A172 (cell line): ENCODE results near the gene TEP1. TPM values are rescaled to one million over a fixed set of nuclear protein-coding genes. Genes with fewer than 3 reads are reported as not detected.
"Not testable (repeated sequence)": the region's sequence is repeated elsewhere in the genome, so short reads cannot be mapped to it uniquely, and the experiment has no call there.

Source experiments
- DNase-seq: peaks from one replicate; pipeline ENCODE4 v3.0.0-alpha.2; 2015; ENCODE audit warnings: low spot score
- total RNA-seq: library from RNA; depleted of rRNA; stranded (reverse); fragments of >200 nt; shearing (Covaris generic); gene quantifications from 2 replicates; pipeline ENCODE4 v1.2.3, GENCODE V29; 2014; rRNA removed

TEP1 gene
- total RNA-seq: 4.8 and 9.0 TPM in 2 replicates

- peak; percentile 64 for DNase-seq
Observed at GRCh38 chr14:20412876-20413743, at the start of gene TEP1. Gene TEP1, minus strand, starts transcription at chr14:20413501. Its CDS starts 5,062 bp downstream, at chr14:20408439.

GRCh38 chr14:20461225-20462141, 48.2 kb upstream of the TEP1 start, which contains the start of gene PIP4P1:
Gene PIP4P1, minus strand, starts transcription at chr14:20461434. Its CDS starts 109 bp downstream, at chr14:20461325.
- peak; percentile 99 for DNase-seq

GRCh38 chr14:20460458-20461224, 47.3 kb upstream of the TEP1 start:
- no peak for DNase-seq

DNA sequence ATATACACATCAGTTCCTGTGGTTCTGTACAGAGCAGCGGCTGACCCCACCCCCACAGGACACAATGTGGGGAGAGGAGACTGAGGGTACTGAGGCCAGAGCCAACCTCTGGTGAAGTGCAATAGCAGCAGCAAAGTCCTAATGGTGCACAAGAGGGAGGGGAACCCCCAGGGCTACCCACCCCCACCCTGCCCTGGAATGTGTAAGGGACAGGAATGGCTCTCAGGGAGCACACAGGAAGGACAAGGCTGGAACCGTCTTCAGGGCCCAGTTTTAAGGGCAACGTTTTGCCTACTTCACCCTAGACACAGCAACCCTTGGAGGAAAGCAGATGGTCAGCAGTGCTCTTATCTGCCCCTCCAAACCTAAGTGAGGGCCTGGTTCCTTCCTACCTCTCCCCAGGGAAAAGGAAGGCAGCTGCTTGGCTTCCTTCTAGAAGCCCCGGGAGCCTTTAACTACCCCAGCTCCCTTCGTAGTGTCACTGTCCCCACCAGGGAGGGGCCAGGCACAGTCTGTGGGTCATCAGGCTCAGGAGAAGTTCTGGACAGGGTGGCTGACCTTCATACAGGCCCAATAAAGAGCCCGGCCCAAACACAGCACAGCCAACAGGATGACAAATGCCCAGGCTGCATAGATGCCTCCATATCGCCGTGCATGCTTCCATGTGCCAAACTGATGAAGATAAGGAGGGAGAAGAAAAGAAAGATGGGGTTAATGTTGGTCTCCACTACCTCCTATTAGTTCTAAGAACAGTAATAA, 44.9 kb upstream of the TEP1 start:
- no peak for DNase-seq

DNA sequence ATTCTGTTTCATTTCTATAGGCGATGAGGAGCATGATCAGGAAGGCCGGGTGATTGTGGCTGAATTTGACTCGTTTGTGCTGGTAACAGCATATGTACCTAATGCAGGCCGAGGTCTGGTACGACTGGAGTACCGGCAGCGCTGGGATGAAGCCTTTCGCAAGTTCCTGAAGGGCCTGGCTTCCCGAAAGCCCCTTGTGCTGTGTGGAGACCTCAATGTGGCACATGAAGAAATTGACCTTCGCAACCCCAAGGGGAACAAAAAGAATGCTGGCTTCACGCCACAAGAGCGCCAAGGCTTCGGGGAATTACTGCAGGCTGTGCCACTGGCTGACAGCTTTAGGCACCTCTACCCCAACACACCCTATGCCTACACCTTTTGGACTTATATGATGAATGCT, 43.7 kb upstream of the TEP1 start:
- no peak for DNase-seq

DNA sequence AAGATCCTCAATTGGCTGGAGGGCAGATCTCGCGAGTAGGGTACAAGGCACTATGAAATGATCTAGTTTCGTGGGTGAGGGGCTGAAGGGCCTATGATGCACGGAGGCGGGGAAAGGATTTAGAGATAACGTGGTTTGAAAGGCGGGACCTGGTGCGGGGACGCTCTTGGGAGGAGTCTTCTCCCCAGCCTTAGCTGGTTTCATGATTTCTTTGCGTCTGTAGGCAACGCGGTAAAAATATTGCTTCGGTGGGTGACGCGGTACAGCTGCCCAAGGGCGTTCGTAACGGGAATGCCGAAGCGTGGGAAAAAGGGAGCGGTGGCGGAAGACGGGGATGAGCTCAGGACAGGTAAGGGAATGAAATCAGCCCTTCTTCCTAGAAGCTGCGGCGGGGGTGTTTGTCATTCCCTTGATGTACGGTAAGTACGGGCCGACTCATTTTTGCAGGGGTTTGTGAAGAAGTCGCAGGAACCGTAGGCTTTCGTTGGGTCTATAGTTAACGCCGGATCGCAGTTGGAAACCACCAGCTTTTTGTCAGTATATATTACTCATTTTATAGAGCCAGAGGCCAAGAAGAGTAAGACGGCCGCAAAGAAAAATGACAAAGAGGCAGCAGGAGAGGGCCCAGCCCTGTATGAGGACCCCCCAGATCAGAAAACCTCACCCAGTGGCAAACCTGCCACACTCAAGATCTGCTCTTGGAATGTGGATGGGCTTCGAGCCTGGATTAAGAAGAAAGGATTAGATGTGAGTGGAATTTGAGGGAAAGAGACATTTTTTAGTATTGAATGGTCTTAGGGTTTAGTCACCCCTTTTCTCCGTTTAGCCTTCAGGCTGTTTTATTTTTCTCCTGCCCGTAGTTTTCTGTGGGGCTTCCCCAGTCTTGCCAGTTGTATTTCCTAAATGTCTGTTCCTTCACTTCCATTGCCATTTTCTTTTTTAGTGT, 42.3 kb upstream of the TEP1 start:
- DNase-seq: peak; percentile 69

DNA sequence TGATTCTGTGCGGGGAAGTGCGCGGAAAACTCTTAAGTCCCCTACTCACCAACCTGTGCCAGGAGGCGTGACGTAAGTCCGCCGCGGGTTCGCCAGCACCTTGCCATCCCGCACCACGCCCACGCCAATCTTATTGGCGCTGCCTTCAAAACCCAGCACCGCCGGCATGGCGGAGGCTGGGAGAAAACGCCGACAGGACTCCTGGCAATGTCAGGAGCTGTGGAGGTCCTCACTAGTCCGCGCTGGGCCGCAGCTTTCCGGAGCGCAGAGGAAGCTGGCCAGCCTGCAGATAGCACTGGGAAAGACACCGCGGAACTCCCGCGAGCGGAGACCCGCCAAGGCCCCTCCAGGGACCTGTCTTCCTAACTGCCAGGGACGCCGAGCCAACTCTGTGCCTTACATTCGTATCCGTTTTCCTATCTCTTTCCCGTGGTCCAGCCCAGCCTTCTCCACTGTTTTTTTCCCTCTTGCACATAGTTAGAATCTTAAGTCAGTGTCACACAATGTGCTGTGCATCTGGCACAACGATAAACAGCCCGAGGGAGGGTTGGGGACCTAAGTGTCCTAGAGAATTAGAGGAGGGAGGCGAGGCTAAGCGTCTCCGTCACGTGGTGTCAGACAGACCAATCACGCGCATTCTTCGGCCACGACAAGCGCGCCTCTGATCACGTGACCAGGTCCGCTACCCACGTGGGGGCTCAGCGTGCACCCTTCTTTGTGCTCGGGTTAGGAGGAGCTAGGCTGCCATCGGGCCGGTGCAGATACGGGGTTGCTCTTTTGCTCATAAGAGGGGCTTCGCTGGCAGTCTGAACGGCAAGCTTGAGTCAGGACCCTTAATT, 41.4 kb upstream of the TEP1 start, which contains the start of the genes APEX1 and OSGEP:
Gene APEX1, plus strand, starts transcription at position 711 of the 839 bp plus-strand sequence. CDS start 420 bp downstream, outside the sequence.
Gene OSGEP, minus strand, starts transcription at position 297 of the 839 bp plus-strand sequence. Its CDS starts 129 bp downstream, at position 168.
- DNase-seq: peak; percentile 93

DNA sequence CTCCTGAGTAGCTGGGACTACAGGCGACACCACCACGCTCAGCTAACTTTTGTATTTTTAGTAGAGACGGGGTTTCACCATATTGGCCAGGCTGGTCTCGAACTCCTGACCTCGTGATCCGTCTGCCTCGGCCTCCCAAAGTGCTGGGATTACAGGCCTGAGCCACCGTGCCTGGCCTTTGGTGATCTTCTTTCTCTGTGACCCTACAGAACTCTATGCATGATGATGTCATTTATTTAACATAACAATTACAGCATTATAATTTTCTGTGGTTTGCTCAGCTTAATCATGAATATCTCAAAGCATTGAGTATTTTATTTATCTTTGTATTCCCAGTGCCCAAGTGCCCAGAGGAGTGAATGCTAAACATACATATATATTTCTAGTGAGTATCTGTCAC, 39.5 kb upstream of the TEP1 start:
- DNase-seq: not testable (repeated sequence)

DNA sequence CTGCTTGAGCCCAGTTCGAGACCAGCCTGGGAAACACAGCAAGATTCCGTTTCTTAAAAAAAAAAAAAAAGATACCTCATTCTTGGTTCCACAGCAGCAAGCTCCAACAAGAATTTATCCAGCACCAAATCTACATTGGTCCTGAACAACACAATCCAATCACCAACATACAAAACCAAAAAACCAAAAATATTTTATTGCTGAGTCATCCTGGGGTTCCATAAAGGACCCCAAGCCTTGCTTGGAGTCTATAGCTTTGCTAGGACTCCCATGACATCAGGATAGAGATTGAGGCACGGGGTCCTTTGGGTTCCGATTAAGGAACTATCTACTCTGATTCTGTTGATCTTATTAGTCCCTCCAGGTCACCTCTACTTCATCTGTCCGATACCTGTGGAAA, 33.6 kb upstream of the TEP1 start:
- no peak for DNase-seq

DNA sequence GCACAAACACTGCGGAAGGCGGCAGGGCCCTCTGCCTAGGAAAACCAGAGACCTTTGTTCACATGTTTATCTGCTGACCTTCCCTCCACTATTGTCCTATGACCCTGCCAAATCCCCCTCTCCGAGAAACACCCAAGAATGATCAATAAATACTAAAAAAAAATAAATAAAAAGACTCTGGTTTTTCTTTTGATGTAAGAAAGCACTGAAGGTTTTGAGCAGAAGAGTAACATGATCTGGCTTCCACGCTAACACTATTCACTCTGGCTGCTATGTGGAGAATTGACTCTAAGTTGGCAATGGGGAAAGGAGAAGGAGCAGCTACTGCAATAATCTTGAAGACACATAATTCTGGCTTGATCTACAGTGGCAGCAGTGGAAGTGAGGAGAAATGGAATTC, 30.3 kb upstream of the TEP1 start:
- not testable (repeated sequence) for DNase-seq

DNA sequence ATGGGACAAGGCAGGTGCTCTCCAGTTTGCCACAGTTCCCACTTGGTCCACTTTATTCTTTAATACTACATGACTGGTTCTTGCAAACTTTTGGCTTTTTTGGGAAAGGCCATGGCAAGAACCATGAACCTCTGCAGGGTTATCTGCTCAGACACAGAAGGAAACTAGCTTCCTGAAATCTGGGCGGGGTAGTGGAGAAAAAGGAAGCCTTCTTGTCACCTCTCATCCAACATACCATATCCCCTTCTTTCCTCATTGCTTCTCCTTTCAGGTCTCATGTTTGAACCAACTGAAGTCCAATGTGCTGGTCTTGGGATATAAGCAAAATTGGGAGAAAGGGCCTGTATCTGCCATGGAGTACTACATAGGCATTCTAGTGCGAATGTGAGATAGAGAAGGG, 28.2 kb upstream of the TEP1 start:
- DNase-seq: no peak

DNA sequence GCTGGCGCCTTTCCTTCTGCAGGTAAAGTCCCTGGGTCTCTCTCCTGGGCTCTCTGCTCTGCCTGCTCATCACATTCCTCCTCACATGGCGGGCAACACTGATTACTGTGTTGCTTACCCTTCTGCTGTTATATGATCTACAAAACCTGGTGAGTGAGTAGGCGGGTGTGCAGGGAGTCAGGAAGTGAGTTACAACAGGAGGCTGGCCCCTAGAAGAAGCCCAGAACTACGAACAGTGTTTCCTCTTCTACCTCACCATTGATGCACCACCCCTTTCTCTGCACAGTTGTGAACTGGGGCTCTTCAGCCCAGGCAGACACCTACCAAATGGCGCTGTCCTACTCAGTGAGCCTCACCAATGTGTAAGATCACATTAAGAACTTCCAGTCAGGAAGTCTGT, 27.6 kb upstream of the TEP1 start:
- no peak for DNase-seq

- DNase-seq: no peak
Observed at GRCh38 chr14:20440465-20440864, 27.2 kb upstream of the TEP1 start.

DNA sequence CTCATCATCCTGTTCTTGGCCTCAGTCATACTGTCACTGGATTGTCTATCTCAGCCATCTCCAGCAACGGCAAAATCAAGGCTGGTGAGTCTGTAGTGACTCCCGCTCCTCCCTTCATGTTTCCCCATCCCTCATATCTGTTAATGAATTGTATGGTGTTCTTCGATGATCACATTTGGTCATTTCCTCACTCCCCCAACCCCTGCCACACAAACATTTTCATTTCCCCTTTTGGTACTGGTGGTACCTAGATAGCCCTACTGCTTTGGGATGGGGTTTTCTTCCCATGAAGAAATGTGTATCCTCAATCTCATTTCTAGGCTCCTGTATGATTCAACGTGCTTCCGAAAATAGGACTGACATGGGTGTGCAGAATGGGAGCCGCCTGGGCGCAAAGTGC, 25.4 kb upstream of the TEP1 start:
- no peak for DNase-seq

GRCh38 chr14:20436363-20436755, 23.1 kb upstream of the TEP1 start:
- DNase-seq: no peak

GRCh38 chr14:20435582-20436362, 22.5 kb upstream of the TEP1 start, which contains the start of gene KLHL33:
Gene KLHL33, minus strand, starts transcription at chr14:20436166. Its CDS starts 355 bp downstream, at chr14:20435811.
- DNase-seq: no peak
